Upper lobe of left lung (tissue), 4 donors: ENCODE data around the gene CACNA1H.

ENCODE experiments used
- CTCF ChIP-seq, 6 experiments: fragments of 450-650 bp in 4 of 6; fragments of 200-600 bp in 2 of 6; sonication (generic) in 2 of 6; IDR thresholded peaks; one replicate each; pipeline ENCODE4 v1.5.1; 2016 to 2019; ENCODE audit warnings: antibody characterized with exemption in 6 of 6
- POLR2A ChIP-seq, 4 donors: fragments of 450-650 bp; IDR thresholded peaks; one replicate each; pipeline ENCODE4 v1.5.1; 2016 to 2017; ENCODE audit warnings: antibody characterized with exemption in 4 of 4, mild to moderate bottlenecking in 2 of 4

GRCh38 chr16:1182950-1183907 lies 30.3 kb downstream of the CACNA1H start:
- no peak for TF ChIP-seq CTCF (IDR thresholded peaks at IDR 0.05)
- TF ChIP-seq POLR2A (IDR thresholded peaks at IDR 0.05): no peak
